ENCODE results near the gene CNKSR3.
"Not testable (repeated sequence)": the region's sequence is repeated elsewhere in the genome, so short reads cannot be mapped to it uniquely, and the experiment has no call there.

Gene CNKSR3

DNA sequence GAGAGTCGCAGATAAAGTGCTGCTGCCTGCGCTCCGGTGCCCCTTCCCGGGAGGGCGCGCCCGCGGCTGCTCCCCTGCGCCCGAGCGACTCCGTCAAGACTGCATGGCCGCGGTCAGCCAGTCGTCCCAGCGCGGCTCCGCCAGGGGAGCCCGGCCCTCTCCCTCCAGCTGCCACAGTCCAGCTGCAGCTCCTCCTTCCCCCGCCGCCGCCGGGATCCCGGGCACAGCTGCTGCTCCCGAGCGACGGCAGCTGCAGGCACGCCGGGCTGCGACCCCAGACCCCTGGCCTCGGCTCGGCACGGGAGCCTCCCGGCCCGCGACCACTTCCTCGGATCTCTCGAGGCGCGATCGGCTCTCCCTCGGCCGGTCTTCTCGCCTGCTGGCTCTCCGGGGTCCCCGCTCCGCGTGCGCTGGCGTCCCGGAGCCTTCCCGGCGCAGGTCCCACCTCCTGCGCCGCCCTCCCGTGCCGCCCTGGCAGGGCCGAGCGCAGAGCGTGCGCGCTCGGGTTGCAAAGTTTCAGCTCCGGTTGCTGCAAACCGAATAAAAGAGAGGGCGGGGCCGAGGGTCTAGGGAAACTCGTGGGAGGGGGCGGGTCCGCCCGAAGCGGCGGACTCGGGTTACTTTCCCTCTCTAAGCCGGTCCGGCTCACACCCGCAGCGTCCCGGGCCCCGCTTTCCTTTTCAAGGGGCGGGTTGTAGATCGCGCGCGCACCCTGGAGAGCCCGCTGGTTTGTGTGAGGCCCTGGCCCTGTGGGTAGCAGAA, at the start of gene CNKSR3:
Gene CNKSR3 (minus strand): TSS at position 542 of the 762 bp plus-strand sequence. CDS start 571 bp downstream, outside the sequence.
- peak; percentile 92 for DNase-seq (ENCODE audit: low read depth)

DNA sequence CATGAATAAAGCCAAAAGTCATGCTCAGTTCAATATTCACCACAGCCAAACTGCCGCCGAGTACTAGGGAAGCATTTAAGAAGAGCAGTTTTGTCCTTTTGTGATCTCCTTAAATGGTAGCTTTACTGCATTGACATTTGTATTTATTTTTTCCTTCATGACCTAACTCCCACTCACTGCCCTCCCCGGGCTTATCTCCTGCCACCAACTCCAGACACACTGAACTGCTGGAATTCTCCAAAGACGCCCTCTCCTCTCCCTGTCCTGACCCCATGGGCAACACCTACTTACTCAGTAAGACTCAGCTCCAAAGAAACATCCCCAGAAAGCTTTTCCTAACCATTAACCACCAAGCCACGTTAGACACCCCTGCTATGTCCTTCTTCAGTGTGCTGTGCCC, 48.5 kb upstream of the CNKSR3 start:
- no peak for DNase-seq (ENCODE audit: low read depth)

DNA sequence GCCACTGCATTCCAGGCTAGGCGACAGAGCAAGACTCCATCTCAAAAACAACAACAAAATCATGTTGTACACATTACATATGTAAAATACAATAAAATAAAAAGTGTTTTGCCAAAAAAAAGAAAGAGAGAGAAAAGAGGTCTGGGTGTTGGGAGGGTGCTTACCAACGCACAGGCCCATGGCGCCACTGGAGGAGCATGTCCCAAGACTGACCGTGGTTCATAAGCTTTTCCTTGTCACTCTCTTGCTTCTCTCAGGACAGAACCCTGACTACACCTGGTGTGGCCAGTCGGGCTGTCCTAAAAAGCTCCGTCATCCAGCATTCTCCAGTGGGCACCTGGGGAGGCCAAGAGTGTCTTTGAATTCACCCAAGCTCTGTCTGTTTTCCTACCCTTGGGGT, 48.0 kb upstream of the CNKSR3 start:
- DNase-seq (ENCODE audit: low read depth) = no peak

DNA sequence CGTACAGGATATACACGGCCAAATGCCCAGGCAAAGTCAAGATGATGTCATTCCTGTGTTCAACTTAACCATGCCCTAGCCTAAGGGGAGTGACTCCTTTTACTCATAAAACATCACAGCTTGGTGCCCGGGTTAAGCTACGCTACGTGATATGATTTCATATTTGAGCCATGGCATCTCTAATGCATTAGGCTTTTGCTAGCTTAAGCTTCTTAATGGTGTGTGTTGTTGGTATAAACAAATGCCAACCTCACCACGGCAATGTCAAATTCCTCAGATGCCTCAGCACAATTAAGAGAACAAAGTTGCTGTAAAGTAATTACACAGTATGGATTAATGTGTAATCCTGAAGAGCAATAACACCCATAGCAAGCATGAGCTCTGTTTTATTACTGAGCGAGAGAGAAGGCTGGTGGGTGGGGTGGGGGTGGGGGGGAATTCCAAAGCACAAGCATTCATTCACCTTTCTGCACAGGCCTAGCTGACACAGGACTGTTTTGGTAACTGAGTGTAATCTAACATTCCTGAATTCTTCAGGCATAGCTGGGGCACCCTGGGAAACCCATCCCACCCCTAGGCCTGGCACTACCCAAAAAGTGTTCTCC, 44.7 kb upstream of the CNKSR3 start:
- DNase-seq (ENCODE audit: low read depth) = peak; percentile 85

DNA sequence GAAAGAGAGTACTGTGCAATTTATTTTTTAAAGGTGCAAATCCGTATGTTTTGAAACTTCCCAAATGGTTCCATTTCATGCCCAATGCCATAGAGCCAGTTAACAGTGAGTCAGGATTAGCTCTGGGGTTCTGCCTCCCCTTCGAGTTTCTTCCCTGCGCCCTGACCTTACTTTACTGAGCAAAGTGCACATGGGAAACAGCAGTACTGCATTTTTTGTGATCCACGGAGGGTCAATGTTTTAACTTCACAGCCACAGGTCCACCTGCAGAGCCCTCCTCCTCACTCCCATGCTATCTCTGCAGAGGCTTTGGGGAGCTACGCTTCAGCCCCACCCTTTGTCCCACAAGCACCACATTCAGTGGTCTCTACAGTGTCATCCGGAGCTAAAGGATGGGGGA, 44.0 kb upstream of the CNKSR3 start:
- DNase-seq (ENCODE audit: low read depth) = no peak

DNA sequence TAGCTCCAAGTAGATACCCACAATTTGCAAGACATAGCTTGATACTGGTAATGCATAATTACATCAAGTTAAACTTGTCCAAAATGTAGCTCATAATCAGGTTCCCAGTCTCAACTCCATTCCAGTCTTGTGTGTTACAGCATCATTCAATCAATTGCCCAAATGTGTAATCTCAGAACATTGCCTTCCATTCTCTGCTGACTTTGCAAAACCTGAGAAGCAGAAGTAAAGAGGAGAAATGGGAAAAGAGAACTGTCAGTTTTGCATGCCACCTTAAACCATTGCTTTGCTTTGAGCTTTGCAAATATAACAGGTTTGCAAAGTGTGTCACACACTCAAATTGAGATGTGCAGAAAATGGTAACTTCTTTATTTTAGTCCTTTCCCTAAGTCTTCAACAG, 40.3 kb upstream of the CNKSR3 start:
- no peak for DNase-seq (ENCODE audit: low read depth)

DNA sequence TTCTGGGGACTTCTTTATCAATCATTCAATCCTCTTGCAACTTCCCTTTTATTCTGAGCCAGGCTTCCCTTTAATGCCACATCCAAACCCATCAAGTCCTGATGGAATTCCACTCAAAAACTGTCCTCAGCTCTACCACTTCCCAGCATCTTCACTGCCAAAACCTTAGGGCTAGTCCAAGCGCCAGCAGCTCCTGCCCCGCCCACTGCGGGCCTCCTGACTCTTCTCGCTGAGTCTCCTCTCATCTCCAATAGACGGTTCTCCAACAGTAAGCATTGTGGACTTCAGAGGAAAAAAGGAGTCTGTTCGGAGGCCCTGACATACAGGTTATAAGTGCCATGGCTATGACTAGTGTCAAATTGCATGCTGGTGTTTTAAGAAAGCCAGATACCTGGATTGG, 38.7 kb upstream of the CNKSR3 start:
- DNase-seq (ENCODE audit: low read depth) = no peak

DNA sequence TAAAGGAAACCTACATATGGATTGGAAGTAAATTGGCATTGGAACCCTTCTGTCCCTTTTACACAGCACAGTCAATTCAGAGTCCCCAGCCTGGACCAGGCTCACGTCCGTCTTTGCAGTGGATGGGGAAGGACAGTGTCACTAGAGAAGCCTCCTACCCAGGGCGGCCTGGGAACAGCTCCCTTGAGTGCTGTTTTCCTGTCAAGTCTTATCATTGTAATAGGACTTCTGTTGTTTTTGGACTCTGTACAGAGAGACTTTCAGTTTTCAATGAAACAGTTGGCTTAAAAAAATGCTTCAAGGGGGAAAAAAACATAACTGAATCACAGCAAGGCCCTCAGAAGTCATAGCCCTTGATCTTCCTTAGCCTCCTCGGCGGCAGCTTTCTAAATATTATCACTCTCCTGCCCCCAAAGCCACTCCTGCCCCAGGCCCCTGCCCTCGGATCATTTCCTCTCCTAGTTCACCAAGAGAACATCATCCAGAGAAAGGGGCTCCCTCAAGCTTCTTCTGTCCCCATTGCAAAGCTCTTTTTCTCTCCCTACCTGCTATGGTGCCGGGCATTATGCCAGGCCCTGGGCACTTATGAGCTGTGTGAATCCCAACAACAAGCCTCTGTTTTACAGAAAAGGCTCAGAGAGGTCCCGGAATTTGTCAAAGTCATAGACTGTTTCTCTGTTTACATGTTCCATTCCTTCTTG, 37.8 kb upstream of the CNKSR3 start:
- no peak for DNase-seq (ENCODE audit: low read depth)

DNA sequence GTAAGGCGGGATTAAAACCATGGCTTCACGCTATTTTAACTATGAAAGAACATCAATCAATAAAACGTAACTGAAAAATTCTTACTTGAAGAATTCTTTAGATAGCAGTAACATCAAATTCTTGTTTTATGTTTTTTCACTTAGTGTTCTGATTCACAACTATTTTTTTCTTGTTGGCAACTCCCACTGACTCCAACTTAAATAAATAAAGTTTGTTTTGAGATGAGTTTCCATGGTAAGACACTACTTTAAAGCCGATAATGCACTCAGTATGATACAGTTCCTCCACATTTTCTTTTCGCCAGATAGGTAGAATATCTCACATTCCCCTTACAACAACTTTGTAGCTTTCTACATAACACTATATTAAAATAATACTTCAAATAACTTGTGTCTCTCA, 33.1 kb upstream of the CNKSR3 start:
- no peak for DNase-seq (ENCODE audit: low read depth)

DNA sequence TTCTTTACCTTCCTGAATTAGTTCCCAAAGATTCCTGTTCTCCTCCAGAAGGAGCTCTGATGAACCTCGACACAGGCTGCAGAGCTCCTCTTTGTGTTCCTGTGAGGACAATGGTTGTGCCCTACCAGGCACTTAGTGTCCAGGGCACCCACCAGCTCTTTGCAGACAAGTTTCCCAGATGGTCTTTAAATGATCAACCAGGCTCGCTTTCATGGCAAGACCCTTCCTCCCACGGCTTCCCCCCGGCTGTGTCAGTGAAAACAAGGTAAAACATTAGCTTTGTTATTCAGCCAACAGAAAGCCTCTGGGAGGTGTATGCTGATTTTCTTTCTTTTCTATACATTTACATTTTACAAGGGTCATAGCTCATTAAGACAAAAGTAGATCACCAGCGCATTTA, 32.3 kb upstream of the CNKSR3 start:
- DNase-seq (ENCODE audit: low read depth) = no peak

DNA sequence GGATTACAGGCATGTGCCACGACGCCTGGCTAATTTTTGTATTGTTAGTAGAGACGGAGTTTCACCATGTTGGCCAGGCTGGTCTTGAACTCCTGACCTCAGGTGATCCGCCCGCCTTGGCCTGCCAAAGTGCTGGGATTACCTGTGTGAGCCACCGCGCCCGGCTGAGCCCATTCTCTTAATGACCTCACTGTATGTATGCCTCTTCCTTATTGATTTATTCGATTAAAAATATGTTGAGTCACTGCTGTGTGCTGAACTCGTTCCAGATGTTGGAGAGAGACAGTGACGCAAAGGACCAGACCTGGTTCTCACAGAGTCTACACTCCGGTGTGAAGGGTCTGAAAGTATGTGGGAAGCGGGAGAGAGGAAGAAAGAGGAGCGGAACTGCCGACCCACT, 31.4 kb upstream of the CNKSR3 start:
- not testable (repeated sequence) for DNase-seq (ENCODE audit: low read depth)

DNA sequence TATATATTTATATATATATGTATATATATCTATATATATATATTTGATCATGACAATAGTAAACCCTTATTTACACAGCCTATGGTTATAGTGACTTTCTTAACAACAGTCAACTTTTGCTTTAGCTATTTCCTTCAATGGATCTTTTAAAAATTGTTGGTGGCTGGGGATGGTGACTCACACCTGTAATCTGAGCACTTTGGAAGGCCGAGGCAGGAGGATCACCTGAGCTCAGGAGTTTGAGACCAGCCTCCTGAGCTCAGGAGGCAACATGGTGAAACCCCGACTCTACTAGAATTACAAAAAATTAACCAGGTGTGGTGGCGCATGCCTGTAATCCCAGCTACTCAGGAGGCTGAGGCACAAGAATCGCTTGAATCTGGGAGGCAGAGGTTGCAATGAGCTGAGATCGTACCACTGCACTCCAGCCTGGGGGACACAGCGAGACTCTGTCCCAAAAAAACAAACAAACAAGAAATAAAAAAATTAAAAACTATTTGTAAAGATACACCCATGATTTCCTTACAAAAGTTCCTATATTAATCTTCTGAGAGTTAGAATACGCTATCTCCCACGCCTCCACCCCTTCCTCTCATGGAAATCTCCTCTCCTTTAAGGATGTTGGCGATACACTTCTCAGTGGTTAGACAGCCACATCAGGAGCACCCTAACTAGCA, 29.2 kb upstream of the CNKSR3 start:
- DNase-seq (ENCODE audit: low read depth) = no peak

DNA sequence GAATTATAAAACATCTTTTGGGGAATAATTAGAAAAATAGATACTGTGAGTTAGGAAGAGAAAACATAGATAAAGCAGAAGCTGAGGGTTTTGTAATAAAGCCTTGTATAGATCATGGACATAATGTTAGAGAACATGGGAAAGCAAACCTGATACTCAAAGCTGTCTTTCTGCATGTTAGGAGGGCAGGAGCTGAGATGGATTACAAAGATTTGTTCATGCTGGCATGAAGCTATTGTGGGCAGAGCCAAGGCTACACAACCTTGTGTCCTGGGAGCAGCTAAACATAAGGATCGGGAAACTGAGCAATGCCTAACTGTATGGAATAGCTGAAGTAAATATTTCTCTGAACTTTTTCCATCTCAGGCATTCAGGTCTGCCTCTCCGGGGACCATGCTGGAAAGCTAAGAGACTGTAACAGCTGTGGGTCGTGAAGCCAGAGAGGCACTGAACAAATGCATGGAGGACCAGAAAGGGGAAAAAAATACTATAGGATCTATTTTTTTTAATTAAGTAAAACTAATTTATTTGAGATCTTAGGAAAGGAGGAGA, 28.2 kb upstream of the CNKSR3 start:
- no peak for DNase-seq (ENCODE audit: low read depth)

DNA sequence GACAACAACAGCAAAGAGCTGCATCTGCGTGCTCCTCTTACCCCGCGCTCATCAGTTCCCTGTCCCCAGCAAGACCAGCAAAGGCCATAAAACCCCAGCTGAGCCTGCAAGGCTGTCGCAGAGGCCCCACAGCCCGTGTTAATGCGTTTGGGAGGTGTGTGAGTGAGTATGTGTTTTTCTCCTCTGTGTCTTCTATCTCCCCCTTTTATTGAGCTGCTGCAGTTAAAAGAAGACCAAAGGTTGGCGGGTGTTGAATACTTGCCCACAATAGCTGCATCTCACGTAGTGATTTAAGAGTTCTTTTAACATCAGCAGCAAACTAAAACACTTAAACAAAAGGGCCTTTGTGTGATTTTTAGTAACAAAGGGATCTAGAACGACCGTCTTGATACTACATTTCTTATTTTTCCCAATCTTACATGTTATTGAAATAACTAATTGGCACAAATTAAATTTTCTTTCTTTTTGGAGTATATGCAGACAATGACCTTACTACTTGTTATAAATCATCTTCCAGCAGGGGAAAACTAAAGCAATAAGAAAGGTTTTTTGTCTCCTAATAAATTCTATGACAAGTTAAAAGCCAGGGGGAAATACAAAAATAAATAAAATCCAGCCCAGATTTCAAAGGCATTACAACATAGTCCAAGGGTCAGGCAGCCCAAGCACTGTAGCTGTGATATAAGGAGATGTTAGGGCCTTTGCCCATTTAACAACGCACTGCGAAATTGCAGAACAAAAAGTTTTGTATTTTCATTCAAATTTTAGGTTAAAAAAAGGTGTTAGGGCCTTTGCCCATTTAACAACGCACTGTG, 27.2 kb upstream of the CNKSR3 start:
- no peak for DNase-seq (ENCODE audit: low read depth)

DNA sequence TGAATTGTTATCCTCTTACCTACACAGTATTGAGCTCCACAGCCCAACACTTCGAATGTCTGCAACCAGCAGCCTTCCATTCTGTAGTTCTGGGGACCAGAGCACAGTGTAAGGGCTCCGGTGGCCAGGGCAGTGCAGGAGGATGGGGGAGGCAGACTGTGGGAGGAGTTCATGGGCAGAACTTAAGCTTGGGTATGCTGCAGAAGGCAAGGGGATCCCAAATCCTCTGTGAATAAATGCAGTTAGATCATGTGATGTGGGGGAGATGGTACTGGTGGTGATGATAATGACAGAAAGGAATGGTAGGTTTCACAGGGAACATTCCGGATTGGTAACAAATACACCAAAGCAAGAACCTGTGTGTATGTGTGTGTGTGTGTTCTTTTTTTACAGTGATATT, 26.5 kb upstream of the CNKSR3 start:
- no peak for DNase-seq (ENCODE audit: low read depth)

DNA sequence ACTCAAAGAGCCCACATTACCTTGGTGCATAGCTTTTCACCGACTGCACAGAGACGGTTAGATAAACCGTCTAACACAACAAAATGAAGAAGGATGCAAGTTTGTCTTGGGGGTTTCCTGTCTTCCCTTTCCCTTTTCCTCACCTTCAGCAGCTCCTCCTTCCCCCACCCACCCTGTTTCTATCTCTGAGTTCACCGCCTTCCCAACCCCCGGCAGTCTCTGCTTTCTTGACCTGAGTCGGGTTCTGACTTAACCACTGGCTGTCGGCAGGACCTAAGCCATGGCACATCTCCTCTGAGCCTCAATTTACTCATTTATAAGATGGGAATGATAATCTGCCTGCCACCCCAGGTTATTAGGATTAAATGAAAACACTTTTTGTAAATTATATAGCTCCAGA, 25.8 kb upstream of the CNKSR3 start:
- no peak for DNase-seq (ENCODE audit: low read depth)

DNA sequence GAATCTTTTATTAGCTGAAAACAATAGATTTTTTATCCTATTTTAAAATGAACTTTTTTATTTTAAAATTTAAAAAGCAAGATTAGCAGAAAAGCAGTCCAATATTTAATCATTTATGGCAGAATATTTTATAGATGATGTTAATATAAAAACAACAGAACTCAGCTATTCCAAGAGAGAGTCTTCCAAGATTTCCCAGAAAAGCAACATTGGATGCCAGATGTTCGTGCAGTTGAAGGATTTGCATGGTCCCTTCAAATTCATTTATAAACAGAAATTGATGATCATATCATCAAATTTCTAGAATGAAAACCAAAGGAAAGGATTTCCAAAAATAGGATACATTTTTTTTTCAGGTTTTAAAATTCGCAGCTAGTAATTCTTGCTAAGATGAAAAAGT, 25.4 kb upstream of the CNKSR3 start:
- DNase-seq (ENCODE audit: low read depth) = no peak

DNA sequence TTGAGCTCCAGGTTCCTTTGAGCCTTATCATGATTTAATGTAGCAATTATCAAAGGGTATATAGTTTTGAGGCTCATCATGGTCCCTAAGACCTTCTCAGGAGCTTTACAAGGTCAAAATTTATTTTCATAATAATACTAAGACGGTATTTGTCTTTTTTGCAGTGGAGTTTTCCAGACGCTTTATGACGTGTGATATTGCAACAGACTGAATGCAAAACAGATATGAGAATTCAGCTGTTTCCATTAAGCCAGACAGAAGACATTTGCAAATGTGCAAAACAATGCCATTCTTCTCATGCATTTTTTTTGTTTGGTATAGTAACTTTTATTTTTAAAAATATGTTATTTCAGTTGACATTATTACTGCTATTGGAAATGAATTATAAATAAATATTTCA, 24.7 kb upstream of the CNKSR3 start:
- DNase-seq (ENCODE audit: low read depth) = no peak

DNA sequence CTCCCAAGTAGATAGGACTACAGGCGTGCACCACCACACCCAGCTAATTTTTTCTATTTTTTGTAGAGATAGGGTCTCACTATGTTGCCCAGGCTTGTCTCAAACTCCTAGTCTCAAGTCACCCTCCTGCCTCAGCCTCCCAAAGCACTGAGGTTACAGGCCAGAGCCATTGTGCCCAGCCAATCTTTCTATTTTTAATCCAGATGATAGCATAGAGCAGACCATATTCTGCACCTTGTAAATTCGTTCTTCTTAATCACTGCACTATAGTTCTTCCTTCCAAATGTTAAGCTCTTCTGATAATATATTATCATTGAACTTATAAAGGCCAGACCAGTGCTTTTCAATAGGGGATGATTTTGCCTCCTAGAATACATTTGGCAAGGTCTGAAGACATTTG, 24.0 kb upstream of the CNKSR3 start:
- no peak for DNase-seq (ENCODE audit: low read depth)

DNA sequence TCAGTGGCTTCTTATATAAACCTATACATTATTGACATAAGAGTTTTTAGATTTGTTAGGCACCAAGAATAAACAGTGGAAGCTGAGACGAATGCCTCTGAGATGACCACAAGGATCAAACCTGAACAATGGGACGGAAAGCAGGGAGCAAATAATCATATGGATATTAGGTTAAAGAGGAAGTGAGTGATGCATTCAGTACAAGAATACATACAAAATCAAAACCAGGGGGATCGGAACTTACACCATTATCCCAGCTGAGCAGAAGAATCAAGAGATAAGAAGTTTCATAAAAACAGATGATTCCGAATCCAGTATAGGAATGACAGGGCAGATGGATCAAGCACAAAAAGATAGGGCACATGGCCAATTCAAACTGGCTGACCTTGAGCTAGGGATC, 21.9 kb upstream of the CNKSR3 start:
- DNase-seq (ENCODE audit: low read depth) = no peak

DNA sequence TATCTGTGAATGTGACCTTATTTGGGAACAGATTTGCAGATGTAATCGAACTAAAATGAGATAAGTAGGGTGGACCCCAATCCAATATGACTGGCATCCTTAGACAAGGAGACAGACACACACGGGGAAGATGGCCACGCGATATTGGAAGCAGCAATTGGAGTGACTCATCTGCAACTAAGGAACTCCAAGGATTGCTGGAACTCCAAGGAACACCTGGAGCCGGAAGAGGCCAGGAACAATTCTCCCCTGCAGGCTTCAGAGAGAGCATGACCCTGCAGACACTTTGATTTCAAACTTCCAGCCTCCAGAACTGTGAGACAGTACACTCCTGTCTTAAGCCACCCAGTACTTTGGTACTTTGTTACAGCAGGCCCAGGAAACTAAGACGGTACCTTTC, 19.5 kb upstream of the CNKSR3 start:
- DNase-seq (ENCODE audit: low read depth) = no peak

Data from ELR (cell line).